HG03039 (cell line): ENCODE results near the gene SLC22A8.
"Not testable (repeated sequence)": the region's sequence is repeated elsewhere in the genome, so short reads cannot be mapped to it uniquely, and the experiment has no call there.

Source experiments
- ATAC-seq: cut with Tn5 transposase; IDR thresholded peaks from one replicate; pipeline ENCODE4 v1.9.1; 2021; ENCODE audit warnings: mild to moderate bottlenecking, moderate library complexity; ENCODE audit not compliant: unreplicated experiment

The SLC22A8 gene

GRCh38 chr11:62994775-62995174 is 20.9 kb downstream of the SLC22A8 start:
- no peak for ATAC-seq

- no peak for ATAC-seq
Observed at GRCh38 chr11:62988276-62988675, 27.4 kb downstream of the SLC22A8 start.

- ATAC-seq: no peak
Observed at GRCh38 chr11:62985041-62985750, 30.4 kb downstream of the SLC22A8 start.

GRCh38 chr11:62984451-62984991 is 31.1 kb downstream of the SLC22A8 start, which contains the start of gene SLC22A6:
Gene SLC22A6 (minus strand): TSS chr11:62984967. CDS start chr11:62984690, 277 bp downstream.
- ATAC-seq: no peak

GRCh38 chr11:62983536-62984199 is 32.0 kb downstream of the SLC22A8 start:
- ATAC-seq: no peak

GRCh38 chr11:62981743-62982142 is 33.9 kb downstream of the SLC22A8 start:
- no peak for ATAC-seq

GRCh38 chr11:62980133-62980760 is 35.4 kb downstream of the SLC22A8 start:
- ATAC-seq: no peak

GRCh38 chr11:62976109-62976508 is 39.5 kb downstream of the SLC22A8 start:
- ATAC-seq: no peak

- ATAC-seq: no peak
Observed at GRCh38 chr11:62974848-62975522, 40.7 kb downstream of the SLC22A8 start.

GRCh38 chr11:62965574-62965973 is 50.1 kb downstream of the SLC22A8 start:
- no peak for ATAC-seq

- no peak for ATAC-seq
Observed at GRCh38 chr11:62962391-62962790, 53.2 kb downstream of the SLC22A8 start.

- no peak for ATAC-seq
Observed at GRCh38 chr11:62961017-62961570, 54.5 kb downstream of the SLC22A8 start.

GRCh38 chr11:62959422-62959980 is 56.1 kb downstream of the SLC22A8 start:
- no peak for ATAC-seq

- ATAC-seq: no peak
Observed at GRCh38 chr11:62958547-62959421, 56.9 kb downstream of the SLC22A8 start.

- no peak for ATAC-seq
Observed at GRCh38 chr11:62957147-62957546, 58.5 kb downstream of the SLC22A8 start.

GRCh38 chr11:62954478-62954877 is 61.2 kb downstream of the SLC22A8 start:
- ATAC-seq: no peak

GRCh38 chr11:62953811-62954210 is 61.8 kb downstream of the SLC22A8 start:
- ATAC-seq: no peak

GRCh38 chr11:62948765-62949320 is 66.8 kb downstream of the SLC22A8 start:
- ATAC-seq: no peak

GRCh38 chr11:62945538-62945937 is 70.1 kb downstream of the SLC22A8 start:
- ATAC-seq: not testable (repeated sequence)
